ENCODE results near the gene ZCCHC24. TPM values are rescaled to one million over a fixed set of nuclear protein-coding genes. Genes with fewer than 3 reads are reported as not detected.

The ZCCHC24 gene
- total and polyA plus RNA-seq, 11 donors: 18.7 to 122 (median 49.6) TPM

DNA sequence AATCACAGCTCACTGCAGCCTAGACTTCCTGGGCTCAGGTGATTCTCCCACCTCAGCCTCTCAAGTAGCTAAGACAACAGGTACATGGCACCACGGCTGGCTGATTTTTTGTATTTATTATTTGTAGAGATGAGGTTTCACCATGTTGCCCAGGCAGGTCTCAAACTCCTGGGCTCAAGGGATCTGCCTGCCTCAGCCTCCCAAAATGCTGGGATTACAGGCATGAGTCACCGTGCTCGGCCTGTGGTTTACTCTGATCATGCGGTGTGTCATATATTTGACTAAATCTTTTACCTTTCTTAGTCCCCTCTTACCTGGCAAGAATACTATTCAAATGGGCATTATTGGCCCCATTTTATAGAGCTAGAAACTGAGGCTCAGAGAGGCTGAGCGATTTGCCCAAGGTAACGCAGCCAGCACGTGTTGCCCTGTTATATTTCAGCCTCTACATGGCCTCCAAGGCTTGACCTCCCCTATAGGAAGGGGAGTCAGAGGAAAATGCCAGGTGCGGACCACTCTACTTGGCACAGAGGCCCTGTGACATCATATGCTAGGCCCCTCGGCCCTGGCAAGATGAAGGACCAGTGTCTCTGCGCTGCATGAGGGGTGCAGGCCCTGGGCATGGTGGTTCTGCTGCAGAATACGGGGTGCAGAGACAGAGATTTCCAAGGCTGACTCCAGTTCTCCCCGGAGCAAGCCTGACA, 8.2 kb downstream of the ZCCHC24 start:
- intact Hi-C loops (cut with DNase I): loop anchor here in 1 of 10 donors (5.0 kb wide), 1 partner anchor 35 kb away; no protein-coding TSS in a partner anchor

DNA sequence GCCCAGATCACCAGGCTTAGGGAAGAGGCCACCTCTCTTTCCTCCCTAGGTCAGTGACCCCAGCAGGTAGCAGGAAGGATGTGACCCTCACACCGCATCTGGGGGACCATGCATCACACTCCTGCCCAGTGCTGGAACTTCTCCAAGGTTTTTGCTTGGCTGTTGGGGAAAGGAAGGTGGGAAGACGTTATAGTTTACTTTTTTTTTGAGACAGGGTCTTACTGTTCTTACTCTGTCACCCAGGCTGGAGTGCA, 8.6 kb downstream of the ZCCHC24 start:
- 20 to 46% (median 37%) methylated on average over 2 of the region's 2 CpGs for WGBS, 4 donors
- Histone ChIP-seq H3K27me3 (no peaks in the 10 kb centered on the region), H3K27ac (peak overlapping the region in 11 of 12 donors; percentile 1 to 94 (median 88)), H3K4me3 (no peak overlapping the region), H3K9me3 (no peaks in the 10 kb centered on the region), H3K4me1 (peaks cover 31 to 99% (median 92%) of the 10 kb centered on the region in 12 donors), H3K36me3 (peaks cover 0 to 27% (median 12%) of the 10 kb centered on the region in 9 donors)
- DNase-seq: no peak
- TF ChIP-seq POLR2A (IDR thresholded peaks at IDR 0.05): no peak
- intact Hi-C loops (cut with DNase I): loop anchor here in 1 of 10 donors (5.0 kb wide), 1 partner anchor 34 kb away; no protein-coding TSS in a partner anchor
- ATAC-seq: no peak

More for the DNA sequence above, 8.2 kb downstream of the ZCCHC24 start:
- Histone ChIP-seq H3K27ac (peak overlapping the region in 9 of 12 donors; percentile 9 to 94 (median 88)), H3K9me3 (no peaks in the 10 kb centered on the region), H3K4me3 (no peak overlapping the region), H3K4me1 (peaks cover 31 to 99% (median 92%) of the 10 kb centered on the region in 12 donors), H3K36me3 (peaks cover 0 to 24% (median 10%) of the 10 kb centered on the region in 9 donors), H3K27me3 (no peaks in the 10 kb centered on the region)
- TF ChIP-seq POLR2A (IDR thresholded peaks at IDR 0.05): no peak
- TF ChIP-seq, protein P1, sequence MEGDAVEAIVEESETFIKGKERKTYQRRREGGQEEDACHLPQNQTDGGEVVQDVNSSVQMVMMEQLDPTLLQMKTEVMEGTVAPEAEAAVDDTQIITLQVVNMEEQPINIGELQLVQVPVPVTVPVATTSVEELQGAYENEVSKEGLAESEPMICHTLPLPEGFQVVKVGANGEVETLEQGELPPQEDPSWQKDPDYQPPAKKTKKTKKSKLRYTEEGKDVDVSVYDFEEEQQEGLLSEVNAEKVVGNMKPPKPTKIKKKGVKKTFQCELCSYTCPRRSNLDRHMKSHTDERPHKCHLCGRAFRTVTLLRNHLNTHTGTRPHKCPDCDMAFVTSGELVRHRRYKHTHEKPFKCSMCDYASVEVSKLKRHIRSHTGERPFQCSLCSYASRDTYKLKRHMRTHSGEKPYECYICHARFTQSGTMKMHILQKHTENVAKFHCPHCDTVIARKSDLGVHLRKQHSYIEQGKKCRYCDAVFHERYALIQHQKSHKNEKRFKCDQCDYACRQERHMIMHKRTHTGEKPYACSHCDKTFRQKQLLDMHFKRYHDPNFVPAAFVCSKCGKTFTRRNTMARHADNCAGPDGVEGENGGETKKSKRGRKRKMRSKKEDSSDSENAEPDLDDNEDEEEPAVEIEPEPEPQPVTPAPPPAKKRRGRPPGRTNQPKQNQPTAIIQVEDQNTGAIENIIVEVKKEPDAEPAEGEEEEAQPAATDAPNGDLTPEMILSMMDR (IDR thresholded peaks at IDR 0.05): no peak
- ATAC-seq: no peak
- WGBS, 4 donors: 88 to 92% (median 91%) methylated on average over 10 to 12 of the region's 12 CpGs
- DNase-seq: no peak

DNA sequence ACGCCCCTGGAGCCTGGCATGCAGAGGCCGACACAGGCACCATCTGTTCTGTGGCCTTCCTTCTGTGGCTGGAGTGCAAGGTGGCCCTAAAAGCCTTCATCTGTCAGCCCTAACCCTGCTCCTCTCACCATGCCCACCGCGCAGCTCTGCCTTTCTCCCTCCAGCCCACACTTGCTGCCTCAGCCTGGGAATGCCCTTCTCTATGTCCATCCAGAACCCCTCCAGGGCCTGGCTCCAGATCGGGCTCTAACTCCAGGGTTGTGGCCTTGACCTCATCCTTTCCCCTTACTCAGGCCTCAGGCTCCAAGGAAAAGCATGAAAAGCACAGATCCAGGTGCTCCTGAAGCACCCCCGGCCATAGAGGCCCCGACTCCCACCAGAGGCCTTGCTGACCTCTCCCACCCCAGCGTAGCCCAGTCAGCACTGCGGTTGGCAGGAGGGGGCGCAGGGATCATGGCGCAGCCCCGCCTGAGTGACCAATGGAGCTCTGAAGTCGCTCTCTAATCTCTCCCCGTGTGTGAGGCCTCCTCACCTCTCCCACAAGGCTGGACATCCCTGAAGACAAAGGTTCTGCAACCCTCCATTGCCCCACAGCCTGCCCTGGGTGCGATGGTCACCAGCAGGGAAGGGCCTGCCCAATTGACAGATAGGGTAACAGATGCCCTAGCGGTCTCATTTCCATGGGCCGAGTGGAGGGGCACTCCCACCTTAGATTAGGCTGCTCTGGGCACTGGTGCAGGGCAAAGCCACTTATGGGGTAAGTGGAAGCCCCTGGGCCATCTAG, 9.2 kb downstream of the ZCCHC24 start:
- WGBS, 4 donors: 60 to 80% (median 76%) methylated on average over 9 to 17 of the region's 17 CpGs
- H3K9me3 ChIP-seq: no peaks in the 10 kb centered on the region
- ATAC-seq (no peak), DNase-seq (no peak)
- peak overlapping the region in 3 of 12 donors; percentile 15 to 28 (median 17) for H3K4me3 ChIP-seq
- H3K36me3 ChIP-seq: peaks cover 0 to 32% (median 17%) of the 10 kb centered on the region in 9 donors
- no peak for TF ChIP-seq POLR2A (IDR thresholded peaks at IDR 0.05)
- TF ChIP-seq, protein P1 (IDR thresholded peaks at IDR 0.05): no peak
- H3K27me3 ChIP-seq: no peaks in the 10 kb centered on the region
- peaks cover 30 to 99% (median 90%) of the 10 kb centered on the region in 12 donors for H3K4me1 ChIP-seq
- H3K27ac ChIP-seq: peak overlapping the region; percentile 72 to 94 (median 89)
- intact Hi-C loops (cut with DNase I): loop anchor here in 1 of 10 donors (5.0 kb wide), 1 partner anchor 34 kb away; no protein-coding TSS in a partner anchor

DNA sequence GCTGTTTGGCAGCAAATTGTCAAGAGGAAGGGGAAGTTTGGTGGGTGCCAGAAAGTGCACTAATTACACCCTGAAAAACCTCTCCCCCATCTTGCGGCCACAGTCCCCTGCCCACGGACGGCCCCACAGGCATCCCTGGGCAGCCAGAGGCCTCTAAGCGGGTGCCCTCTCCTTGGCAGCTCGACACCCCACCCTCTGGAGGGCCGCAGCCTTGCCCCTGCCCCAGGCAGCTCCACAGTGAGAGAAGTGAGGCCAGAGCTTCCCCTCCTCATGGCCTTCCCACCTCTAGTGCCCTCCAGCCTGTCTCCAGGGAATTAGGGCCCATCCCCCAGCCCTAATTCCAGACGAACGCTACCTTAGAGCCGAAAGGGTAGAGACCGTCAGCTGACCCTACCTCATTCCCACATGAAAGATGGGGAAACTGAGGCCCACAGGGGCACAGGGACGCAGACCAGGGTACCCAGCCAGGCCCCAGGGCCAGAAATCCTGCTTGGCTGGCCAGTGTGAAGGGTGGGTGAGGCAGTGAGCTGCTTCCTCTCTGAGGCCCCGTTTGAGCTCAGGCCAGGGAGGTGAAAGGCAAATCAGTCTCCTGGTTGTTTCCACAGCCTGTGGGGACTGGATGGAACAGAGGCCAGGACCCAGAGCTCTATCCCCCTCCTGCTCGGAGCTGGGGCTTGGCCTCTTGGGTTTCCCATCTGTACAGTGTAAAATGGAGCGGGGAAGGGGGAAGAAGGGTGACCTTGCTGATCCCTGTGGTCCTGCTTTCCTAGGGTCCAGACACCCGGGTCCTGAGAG, 10.0 kb downstream of the ZCCHC24 start:
- H3K4me3 ChIP-seq: peak overlapping the region in 7 of 12 donors; percentile 7 to 31 (median 17)
- intact Hi-C loops (cut with DNase I): loop anchor here in 1 of 10 donors (5.0 kb wide), 1 partner anchor 33 kb away; no protein-coding TSS in a partner anchor

More for the DNA sequence above, 10.0 kb downstream of the ZCCHC24 start:
- 34 to 41% (median 38%) methylated on average over 14 to 15 of the region's 15 CpGs for WGBS, 4 donors
- Histone ChIP-seq H3K27me3 (no peaks in the 10 kb centered on the region), H3K27ac (peak overlapping the region; percentile 72 to 94 (median 89)), H3K4me1 (peaks cover 28 to 99% (median 87%) of the 10 kb centered on the region in 12 donors), H3K36me3 (peaks cover 0 to 39% (median 23%) of the 10 kb centered on the region in 9 donors), H3K9me3 (no peaks in the 10 kb centered on the region)
- ATAC-seq (peak; percentile 33 to 79 (median 54)), DNase-seq (peak in 4 of 5 donors; percentile 63 to 77 (median 70))
- TF ChIP-seq POLR2A (IDR thresholded peaks at IDR 0.05): peak in 1 of 2 donors; percentile 22
- TF ChIP-seq, protein P1 (IDR thresholded peaks at IDR 0.05): no peak
